DMS 273 (cell line): ENCODE results near the gene RPRD1A.
"Not testable (repeated sequence)": the region's sequence is repeated elsewhere in the genome, so short reads cannot be mapped to it uniquely, and the experiment has no call there.

Experiments used
- DNase-seq: peaks from one replicate; lab custom pipeline; 2025; ENCODE audit not compliant: unreplicated experiment; lab: John Stamatoyannopoulos, UW

The RPRD1A gene

GRCh38 chr18:35972197-35973000 lies 95.0 kb downstream of the RPRD1A start, which contains the start of gene RMP24:
Gene RMP24 (plus strand): TSS chr18:35972679.
- DNase-seq: peak; percentile 98

DNA sequence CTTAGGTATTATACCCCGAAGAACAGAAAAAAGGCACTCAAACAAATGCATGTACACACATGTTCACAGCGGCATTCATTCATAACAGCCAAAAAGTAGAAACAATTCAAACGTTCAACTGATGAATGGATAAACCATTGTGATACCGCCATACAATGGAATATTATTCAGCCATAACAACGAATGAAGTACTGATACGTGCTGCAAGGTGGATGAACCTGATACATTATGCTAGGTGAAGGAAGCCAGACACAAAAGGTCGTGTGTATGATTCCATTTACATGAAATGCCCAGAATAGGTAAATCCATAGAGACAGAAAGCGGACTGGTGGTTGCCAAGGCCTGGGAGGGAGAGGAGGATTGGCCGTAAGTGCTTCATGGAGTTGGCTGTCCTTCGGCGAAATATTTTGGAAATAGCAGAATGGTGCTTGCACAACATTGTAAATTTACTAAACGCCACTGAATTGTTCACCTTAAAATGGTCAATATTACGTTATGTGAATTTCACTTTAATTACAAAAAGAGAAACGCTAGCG lies 95.6 kb downstream of the RPRD1A start:
- peak; percentile 66 for DNase-seq

GRCh38 chr18:35969676-35970075 lies 97.7 kb downstream of the RPRD1A start:
- no peak for DNase-seq

GRCh38 chr18:35968278-35968880 lies 99.0 kb downstream of the RPRD1A start:
- no peak for DNase-seq

- not testable (repeated sequence) for DNase-seq
These were observed 99.5 kb downstream of the RPRD1A start for GRCh38 chr18:35967866-35968265.

DNA sequence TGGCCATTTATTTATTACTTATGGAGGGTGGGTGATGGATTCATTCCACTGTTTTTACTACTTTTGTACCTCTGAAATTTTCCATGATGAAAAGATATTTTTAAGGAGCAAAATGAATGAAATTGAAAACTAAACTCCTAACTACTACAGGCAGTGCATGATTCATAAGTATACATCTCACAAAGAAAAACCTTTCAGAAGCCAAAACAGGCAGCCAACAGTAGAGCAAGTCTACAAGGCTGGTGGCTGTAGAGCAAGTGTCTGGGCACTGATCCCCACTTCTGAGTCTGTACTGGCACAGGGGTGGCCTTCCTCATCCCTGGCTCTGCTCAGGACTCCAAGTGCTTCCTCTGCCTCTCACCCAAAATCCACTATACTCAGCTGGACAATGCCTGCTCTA lies 103.0 kb downstream of the RPRD1A start:
- no peak for DNase-seq

DNA sequence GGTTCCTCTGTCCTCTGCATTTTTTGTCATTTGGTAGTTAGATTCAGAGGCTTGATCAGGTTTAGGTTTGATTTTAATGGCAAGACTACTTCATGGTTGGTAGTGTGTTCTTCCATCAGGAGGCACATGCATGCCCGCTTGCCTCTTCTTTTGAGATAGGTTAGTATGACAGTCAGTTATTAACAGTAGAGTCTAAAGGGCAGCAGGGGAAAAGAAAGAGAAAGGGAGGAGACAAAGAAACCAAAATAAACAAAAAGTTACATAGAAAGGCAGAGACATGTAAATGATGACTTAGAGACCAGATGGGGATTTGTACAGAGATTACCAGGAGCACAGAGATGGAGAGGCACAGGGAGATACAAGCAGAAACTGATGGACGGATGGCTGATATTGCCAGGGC lies 105.0 kb downstream of the RPRD1A start:
- no peak for DNase-seq

GRCh38 chr18:35956226-35956625 lies 111.1 kb downstream of the RPRD1A start:
- DNase-seq: no peak

- DNase-seq: no peak
These were observed 113.7 kb downstream of the RPRD1A start for GRCh38 chr18:35953688-35954087.

GRCh38 chr18:35950628-35950982 lies 116.8 kb downstream of the RPRD1A start:
- no peak for DNase-seq

DNA sequence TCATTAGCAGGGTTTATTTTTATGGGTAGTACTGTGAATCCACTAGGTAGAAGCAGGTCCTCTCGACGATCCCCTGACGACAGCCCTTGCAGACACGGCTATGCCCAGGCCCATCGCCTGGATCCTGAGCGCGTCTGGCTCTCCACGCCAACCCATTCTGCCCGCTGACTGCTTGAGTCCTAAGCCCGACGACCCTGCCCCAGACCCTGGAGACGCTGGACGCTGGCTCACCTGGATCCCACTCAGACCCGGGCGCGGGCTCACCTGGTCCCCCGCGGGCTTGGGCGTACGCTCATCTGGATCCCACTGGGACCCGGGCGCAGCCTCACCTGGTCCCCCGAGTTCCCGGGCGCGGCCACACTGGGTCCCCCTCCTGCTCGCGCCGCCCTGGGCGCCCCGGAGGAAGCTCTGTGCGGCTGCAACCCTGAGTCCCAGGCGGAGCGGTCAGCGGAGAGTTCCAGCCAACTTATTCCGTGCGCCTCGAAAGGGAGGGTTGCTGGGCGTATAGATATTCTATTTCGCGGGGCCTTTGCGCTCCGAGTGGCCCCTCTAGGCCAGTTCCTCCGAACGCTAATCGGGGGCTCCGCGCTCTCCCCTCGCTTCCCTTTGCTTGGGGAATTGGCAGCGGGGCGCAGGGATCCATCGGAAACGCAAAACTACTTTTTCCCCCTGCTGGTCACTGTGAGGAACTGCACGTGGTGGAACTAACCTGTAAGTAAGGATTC lies 117.3 kb downstream of the RPRD1A start:
- DNase-seq: peak; percentile 91

- no peak for DNase-seq
These were observed 118.3 kb downstream of the RPRD1A start for GRCh38 chr18:35949090-35949489.

- DNase-seq: no peak
These were observed 119.3 kb downstream of the RPRD1A start for GRCh38 chr18:35948080-35948479.

GRCh38 chr18:35942661-35943060 lies 124.7 kb downstream of the RPRD1A start:
- DNase-seq: no peak

GRCh38 chr18:35942133-35942532 lies 125.2 kb downstream of the RPRD1A start:
- DNase-seq: no peak

DNA sequence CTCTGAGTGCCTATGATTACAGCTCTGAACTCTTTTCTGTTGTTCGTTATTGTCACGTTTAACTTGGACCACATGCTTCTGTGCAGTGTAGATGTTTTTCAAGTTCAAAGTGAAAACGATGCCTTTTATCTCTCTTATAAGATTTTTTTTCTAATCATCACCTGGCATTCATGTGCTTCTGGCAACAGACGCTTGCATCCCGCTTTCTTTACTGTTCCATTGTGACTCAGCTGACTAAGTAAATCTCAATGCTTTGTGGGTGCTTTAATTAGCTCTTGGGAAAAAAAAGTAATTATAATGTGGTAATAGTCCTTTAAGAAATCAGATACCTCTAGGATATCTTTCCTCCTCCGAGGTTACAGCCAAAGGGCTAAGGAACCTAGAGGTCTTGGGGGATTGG lies 126.1 kb downstream of the RPRD1A start:
- no peak for DNase-seq
